Measurements from ENCODE around the gene PRKCA.

- TF ChIP-seq, protein P1, sequence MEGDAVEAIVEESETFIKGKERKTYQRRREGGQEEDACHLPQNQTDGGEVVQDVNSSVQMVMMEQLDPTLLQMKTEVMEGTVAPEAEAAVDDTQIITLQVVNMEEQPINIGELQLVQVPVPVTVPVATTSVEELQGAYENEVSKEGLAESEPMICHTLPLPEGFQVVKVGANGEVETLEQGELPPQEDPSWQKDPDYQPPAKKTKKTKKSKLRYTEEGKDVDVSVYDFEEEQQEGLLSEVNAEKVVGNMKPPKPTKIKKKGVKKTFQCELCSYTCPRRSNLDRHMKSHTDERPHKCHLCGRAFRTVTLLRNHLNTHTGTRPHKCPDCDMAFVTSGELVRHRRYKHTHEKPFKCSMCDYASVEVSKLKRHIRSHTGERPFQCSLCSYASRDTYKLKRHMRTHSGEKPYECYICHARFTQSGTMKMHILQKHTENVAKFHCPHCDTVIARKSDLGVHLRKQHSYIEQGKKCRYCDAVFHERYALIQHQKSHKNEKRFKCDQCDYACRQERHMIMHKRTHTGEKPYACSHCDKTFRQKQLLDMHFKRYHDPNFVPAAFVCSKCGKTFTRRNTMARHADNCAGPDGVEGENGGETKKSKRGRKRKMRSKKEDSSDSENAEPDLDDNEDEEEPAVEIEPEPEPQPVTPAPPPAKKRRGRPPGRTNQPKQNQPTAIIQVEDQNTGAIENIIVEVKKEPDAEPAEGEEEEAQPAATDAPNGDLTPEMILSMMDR (IDR thresholded peaks at IDR 0.05; ENCODE audit: extremely low read depth in 1 of 2, insufficient read depth in 1 of 2, low read depth in 1 of 2, low read length in 2 of 2): no peak
- no peak for TF ChIP-seq POLR2A (IDR thresholded peaks at IDR 0.05; ENCODE audit: low read depth, low read length)
These were observed 47.3 kb downstream of the PRKCA start for GRCh38 chr17:66349521-66350254.

Measured in endothelial cell of umbilical vein (primary cell).